Epithelial cell of esophagus (primary cell): Measurements from ENCODE around the gene CORIN.

Source experiments
- DNase-seq: peaks from one replicate; pipeline ENCODE4 v3.0.0; 2010; ENCODE audit warnings: low read depth
- H3K4me3 ChIP-seq: 2 replicates; pipeline ENCODE4 v1.5.1; 2011; ENCODE audit warnings: mild to moderate bottlenecking, low read length, control low read depth
- TF ChIP-seq, protein P1 (sequence below): IDR thresholded peaks from 2 replicates; pipeline ENCODE4 v1.5.1; 2011; ENCODE audit warnings: low read depth, mild to moderate bottlenecking, low read length, control low read depth, inconsistent platforms; ENCODE audit not compliant: insufficient read depth; ENCODE audit errors: missing control alignments

Gene CORIN

GRCh38 chr4:47654972-47655693 lies 182.7 kb downstream of the CORIN start:
- TF ChIP-seq, protein P1, sequence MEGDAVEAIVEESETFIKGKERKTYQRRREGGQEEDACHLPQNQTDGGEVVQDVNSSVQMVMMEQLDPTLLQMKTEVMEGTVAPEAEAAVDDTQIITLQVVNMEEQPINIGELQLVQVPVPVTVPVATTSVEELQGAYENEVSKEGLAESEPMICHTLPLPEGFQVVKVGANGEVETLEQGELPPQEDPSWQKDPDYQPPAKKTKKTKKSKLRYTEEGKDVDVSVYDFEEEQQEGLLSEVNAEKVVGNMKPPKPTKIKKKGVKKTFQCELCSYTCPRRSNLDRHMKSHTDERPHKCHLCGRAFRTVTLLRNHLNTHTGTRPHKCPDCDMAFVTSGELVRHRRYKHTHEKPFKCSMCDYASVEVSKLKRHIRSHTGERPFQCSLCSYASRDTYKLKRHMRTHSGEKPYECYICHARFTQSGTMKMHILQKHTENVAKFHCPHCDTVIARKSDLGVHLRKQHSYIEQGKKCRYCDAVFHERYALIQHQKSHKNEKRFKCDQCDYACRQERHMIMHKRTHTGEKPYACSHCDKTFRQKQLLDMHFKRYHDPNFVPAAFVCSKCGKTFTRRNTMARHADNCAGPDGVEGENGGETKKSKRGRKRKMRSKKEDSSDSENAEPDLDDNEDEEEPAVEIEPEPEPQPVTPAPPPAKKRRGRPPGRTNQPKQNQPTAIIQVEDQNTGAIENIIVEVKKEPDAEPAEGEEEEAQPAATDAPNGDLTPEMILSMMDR: no peak
- no peak for DNase-seq
- no peak overlapping the region for H3K4me3 ChIP-seq

DNA sequence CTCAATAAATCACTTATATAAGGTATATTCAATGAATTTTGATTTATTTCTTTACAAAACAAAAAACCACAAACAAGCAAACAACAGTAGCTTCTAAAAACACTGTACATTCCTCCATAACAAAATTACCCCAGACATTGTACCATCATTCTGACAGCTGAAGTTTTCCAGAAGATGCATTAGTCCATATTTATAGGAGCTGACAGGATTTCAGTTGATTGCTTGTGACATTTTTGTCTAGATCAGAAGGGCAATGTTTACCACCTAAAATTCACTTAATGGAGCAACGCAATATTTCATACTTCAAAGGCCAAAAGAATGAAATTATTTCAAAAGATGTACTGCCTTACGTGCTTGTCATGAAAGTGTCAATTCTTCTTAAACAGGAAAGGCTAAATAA lies 185.8 kb downstream of the CORIN start:
- no peak overlapping the region for H3K4me3 ChIP-seq
- TF ChIP-seq, protein P1: no peak
- no peak for DNase-seq

DNA sequence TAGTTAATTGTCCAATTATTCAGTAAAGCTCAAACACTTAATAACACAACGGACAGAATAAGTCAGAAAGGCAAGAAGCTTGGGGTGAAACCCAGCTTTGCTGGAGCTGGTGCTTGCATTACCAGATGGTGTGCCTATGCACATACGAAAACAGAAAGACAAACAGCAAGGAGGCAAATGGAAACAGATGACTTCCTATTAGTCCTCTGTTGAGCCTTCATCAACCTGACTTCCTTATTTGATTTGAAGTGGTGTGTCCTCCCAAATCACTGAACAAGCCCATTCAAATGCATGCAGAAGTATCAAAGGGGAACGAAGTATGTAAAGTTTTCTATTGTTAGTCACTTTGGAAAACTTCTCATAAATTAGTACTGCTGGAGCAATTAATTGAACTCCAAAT lies 186.6 kb downstream of the CORIN start:
- no peak overlapping the region for H3K4me3 ChIP-seq
- TF ChIP-seq, protein P1: no peak
- no peak for DNase-seq

DNA sequence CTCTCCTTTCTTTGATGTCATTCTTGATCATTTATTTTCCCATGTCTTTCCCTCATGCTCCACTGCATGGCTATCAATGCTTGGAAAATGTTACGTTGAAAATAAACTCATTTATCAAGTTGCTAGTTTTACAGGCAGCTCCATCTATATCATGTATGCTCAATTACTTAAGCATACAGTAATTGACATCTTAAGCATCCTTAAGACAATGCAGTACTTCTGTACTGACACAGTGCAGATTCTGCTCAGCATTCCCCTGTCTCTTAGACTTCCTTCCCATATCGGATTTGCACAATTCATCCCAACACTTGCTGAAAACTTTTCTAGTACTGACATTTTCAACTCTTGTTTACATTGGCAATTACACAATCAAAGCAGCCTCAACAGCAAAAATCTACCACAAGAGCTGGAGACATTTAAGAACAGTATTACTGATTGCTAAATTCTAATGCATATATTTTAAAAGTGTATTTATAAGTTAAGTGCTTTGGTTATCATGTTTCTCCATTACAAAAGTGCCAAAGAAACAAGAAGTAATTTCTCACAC lies 187.2 kb downstream of the CORIN start:
- DNase-seq: no peak
- no peak overlapping the region for H3K4me3 ChIP-seq
- TF ChIP-seq, protein P1: no peak

- TF ChIP-seq, protein P1: no peak
- no peak for DNase-seq
- no peak overlapping the region for H3K4me3 ChIP-seq
Measured at GRCh38 chr4:47647544-47647943, 190.3 kb downstream of the CORIN start.

DNA sequence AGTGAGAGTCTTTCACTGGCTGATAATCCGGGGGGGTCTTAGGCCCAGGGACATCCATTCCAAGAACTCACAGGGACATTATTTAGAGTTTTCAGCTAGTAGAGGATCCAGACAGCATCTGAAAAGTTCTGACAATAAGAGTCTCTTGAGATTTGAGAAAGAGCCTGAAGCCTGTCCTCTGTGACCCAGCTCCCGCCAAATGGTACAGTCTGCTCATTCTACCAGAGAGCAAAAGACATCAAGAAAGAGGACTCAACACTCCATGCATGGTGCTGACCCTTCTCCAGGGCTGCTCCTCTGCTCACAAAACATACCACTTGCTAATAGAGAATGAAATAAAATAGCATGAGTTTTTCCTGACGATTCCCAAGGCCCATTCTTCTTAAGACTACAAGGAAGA lies 190.8 kb downstream of the CORIN start:
- H3K4me3 ChIP-seq: no peak overlapping the region
- TF ChIP-seq, protein P1: no peak
- DNase-seq: no peak

- no peak for DNase-seq
- TF ChIP-seq, protein P1: no peak
- no peak overlapping the region for H3K4me3 ChIP-seq
Measured at GRCh38 chr4:47646372-47646771, 191.5 kb downstream of the CORIN start.
